ENCODE data around the gene APBA2. TPM values are rescaled to one million over a fixed set of nuclear protein-coding genes. Genes with fewer than 3 reads are reported as not detected.
"Not testable (repeated sequence)": the region's sequence is repeated elsewhere in the genome, so short reads cannot be mapped to it uniquely, and the experiment has no call there.

The APBA2 gene
- total and polyA plus RNA-seq, 7 donors = 0.46 to 10.7 (median 1.5) TPM

GRCh38 chr15:29098652-29099051 is 212.9 kb downstream of the APBA2 start:
- no peaks in the 10 kb centered on the region for H3K27me3 ChIP-seq
- intact Hi-C loops (cut with DNase I) = no loop called here
- H3K27ac ChIP-seq = no peak overlapping the region
- no peaks in the 10 kb centered on the region for H3K9me3 ChIP-seq
- WGBS, 2 donors = 84 to 91% methylated on average over 13 of the region's 13 CpGs
- H3K4me1 ChIP-seq = peaks cover 0 to 6% (median 5%) of the 10 kb centered on the region in 4 donors
- peak; percentile 60 for DNase-seq
- no peaks in the 10 kb centered on the region for H3K36me3 ChIP-seq
- TF ChIP-seq POLR2A (IDR thresholded peaks at IDR 0.05) (no peak), EP300 (IDR thresholded peaks at IDR 0.05) (no peak), POLR2AphosphoS5 (IDR thresholded peaks at IDR 0.05) (no peak)
- no peak overlapping the region for H3K4me3 ChIP-seq

- DNase-seq = peak; percentile 46
- Histone ChIP-seq H3K36me3 (no peaks in the 10 kb centered on the region), H3K27me3 (no peaks in the 10 kb centered on the region), H3K9me3 (no peaks in the 10 kb centered on the region), H3K4me1 (peaks cover 0 to 11% (median 10%) of the 10 kb centered on the region in 4 donors), H3K27ac (no peak overlapping the region), H3K4me3 (no peak overlapping the region)
- WGBS, 2 donors = 90 to 93% methylated on average over 10 of the region's 10 CpGs
- no peak for TF ChIP-seq CTCF (IDR thresholded peaks at IDR 0.05)
- TF ChIP-seq POLR2A (IDR thresholded peaks at IDR 0.05) = no peak
- no peak for TF ChIP-seq EP300 (IDR thresholded peaks at IDR 0.05)
- TF ChIP-seq POLR2AphosphoS5 (IDR thresholded peaks at IDR 0.05) = no peak
- intact Hi-C loops (cut with DNase I) = no loop called here
Observed at GRCh38 chr15:29099131-29099880, 213.5 kb downstream of the APBA2 start.

- Histone ChIP-seq H3K27me3 (no peaks in the 10 kb centered on the region), H3K27ac (no peak overlapping the region), H3K4me3 (no peak overlapping the region), H3K9me3 (no peaks in the 10 kb centered on the region), H3K4me1 (peaks cover 0 to 11% (median 10%) of the 10 kb centered on the region in 4 donors), H3K36me3 (no peaks in the 10 kb centered on the region)
- 69 to 82% methylated on average over 7 of the region's 7 CpGs for WGBS, 2 donors
- peak; percentile 25 for DNase-seq
- intact Hi-C loops (cut with DNase I) = no loop called here
- no peak for TF ChIP-seq POLR2AphosphoS5 (IDR thresholded peaks at IDR 0.05)
- no peak for TF ChIP-seq CTCF (IDR thresholded peaks at IDR 0.05)
- no peak for TF ChIP-seq POLR2A (IDR thresholded peaks at IDR 0.05)
- no peak for TF ChIP-seq EP300 (IDR thresholded peaks at IDR 0.05)
Observed at GRCh38 chr15:29100486-29101000, 214.8 kb downstream of the APBA2 start.

- no peak overlapping the region for H3K27ac ChIP-seq
- WGBS, 2 donors = 88 to 94% methylated on average over 16 of the region's 16 CpGs
- DNase-seq = no peak
- H3K36me3 ChIP-seq = no peaks in the 10 kb centered on the region
- intact Hi-C loops (cut with DNase I) = no loop called here
- peaks cover 0 to 11% (median 10%) of the 10 kb centered on the region in 4 donors for H3K4me1 ChIP-seq
- no peak for TF ChIP-seq POLR2AphosphoS5 (IDR thresholded peaks at IDR 0.05)
- TF ChIP-seq CTCF (IDR thresholded peaks at IDR 0.05) = no peak
- TF ChIP-seq POLR2A (IDR thresholded peaks at IDR 0.05) = no peak
- TF ChIP-seq EP300 (IDR thresholded peaks at IDR 0.05) = no peak
- no peak overlapping the region for H3K4me3 ChIP-seq
- H3K9me3 ChIP-seq = no peaks in the 10 kb centered on the region
- H3K27me3 ChIP-seq = no peaks in the 10 kb centered on the region
Observed at GRCh38 chr15:29101491-29101890, 215.7 kb downstream of the APBA2 start.

GRCh38 chr15:29102173-29102794 is 216.5 kb downstream of the APBA2 start:
- intact Hi-C loops (cut with DNase I); DNase-seq; H3K9me3 ChIP-seq; H3K4me3 ChIP-seq; H3K36me3 ChIP-seq; H3K27ac ChIP-seq; H3K27me3 ChIP-seq: not testable (repeated sequence)
- WGBS, 2 donors = 64 to 78% methylated on average over 10 of the region's 10 CpGs
- peaks cover 0 to 11% (median 10%) of the 10 kb centered on the region in 4 donors for H3K4me1 ChIP-seq
- peak in 2 of 4 experiments; percentile 28 to 54 for TF ChIP-seq CTCF (IDR thresholded peaks at IDR 0.05)

All from sigmoid colon (tissue), 7 donors.